Naive thymus-derived CD4-positive, alpha-beta T cell (primary cell): ENCODE measurements around the gene C17orf113. TPM values are rescaled to one million over a fixed set of nuclear protein-coding genes. Genes with fewer than 3 reads are reported as not detected.

ENCODE experiments used
- ATAC-seq: fragments of 150-1000 bp; cut with Tn5 transposase; 2 replicates; pipeline ENCODE4 v1.10.0; 2021; ENCODE audit warnings: mild to moderate bottlenecking, moderate library complexity
- CTCF ChIA-PET: fragments of 350-600 bp; sonication (Branson Sonifier 250); formaldehyde crosslinking; loops from one replicate; lab custom pipeline; 2021; ENCODE audit warnings: antibody characterized with exemption; lab: Charles Lee
- POLR2A ChIA-PET: fragments of 350-600 bp; sonication (Branson Sonifier 250); formaldehyde crosslinking; loops from one replicate; lab custom pipeline; 2021; ENCODE audit warnings: antibody characterized with exemption, inconsistent platforms; lab: Charles Lee
- DNase-seq, 9 donors: peaks; one replicate each; pipeline versions ENCODE4 v3.0.0 to v3.0.0-alpha.2; 2020 to 2022; ENCODE audit warnings: mixed read lengths in 1 of 9
- H3K27ac ChIP-seq: one replicate; pipeline ENCODE4 v1.7.0; 2013; ENCODE audit warnings: mild to moderate bottlenecking, low read depth, low read length, moderate library complexity
- H3K27me3 ChIP-seq, 2 donors: one replicate each; pipeline ENCODE4 v1.7.0; 2013; ENCODE audit warnings: low read length in 2 of 2, mild to moderate bottlenecking in 2 of 2, moderate library complexity in 2 of 2; ENCODE audit not compliant: control insufficient read depth in 2 of 2, insufficient read depth in 2 of 2
- H3K36me3 ChIP-seq, 3 experiments: 1 replicate in 2 of 3; 2 replicates in 1 of 3; pipeline ENCODE4 v1.7.0; 2013; ENCODE audit warnings: low read length in 3 of 3, mild to moderate bottlenecking in 3 of 3, moderate library complexity in 1 of 3; ENCODE audit not compliant: insufficient read depth in 3 of 3, control insufficient read depth in 2 of 3
- H3K4me1 ChIP-seq, 2 donors: one replicate each; pipeline ENCODE4 v1.7.0; 2013; ENCODE audit warnings: low read length in 2 of 2, mild to moderate bottlenecking in 2 of 2, moderate library complexity in 1 of 2; ENCODE audit not compliant: control insufficient read depth in 2 of 2, insufficient read depth in 2 of 2
- H3K4me3 ChIP-seq: 2 replicates; pipeline ENCODE4 v1.7.0; 2013; ENCODE audit warnings: mild to moderate bottlenecking, low read length
- H3K9me3 ChIP-seq, 3 experiments: 1 replicate in 2 of 3; 2 replicates in 1 of 3; pipeline ENCODE4 v1.7.0; 2013; ENCODE audit warnings: low read length in 3 of 3; ENCODE audit not compliant: control insufficient read depth in 2 of 3
- H3K27ac Mint-ChIP-seq, 9 donors: one replicate each; pipeline ENCODE4 v1.8.0; 2020 to 2022; ENCODE audit warnings: mixed read lengths in 9 of 9, mild to moderate bottlenecking in 8 of 9, moderate library complexity in 5 of 9, inconsistent platforms in 2 of 9
- H3K27me3 Mint-ChIP-seq, 5 donors: one replicate each; pipeline ENCODE4 v1.8.0; 2021 to 2022; ENCODE audit warnings: mixed read lengths in 5 of 5, mild to moderate bottlenecking in 1 of 5
- H3K36me3 Mint-ChIP-seq, 5 donors: one replicate each; pipeline ENCODE4 v1.8.0; 2020 to 2022; ENCODE audit warnings: mixed read lengths in 5 of 5, mild to moderate bottlenecking in 3 of 5, inconsistent platforms in 1 of 5
- H3K4me1 Mint-ChIP-seq, 7 donors: one replicate each; pipeline ENCODE4 v1.8.0; 2020 to 2022; ENCODE audit warnings: mixed read lengths in 7 of 7, mild to moderate bottlenecking in 3 of 7, inconsistent platforms in 1 of 7
- H3K4me3 Mint-ChIP-seq, 10 donors: one replicate each; pipeline ENCODE4 v1.8.0; 2020 to 2022; ENCODE audit warnings: mild to moderate bottlenecking in 10 of 10, mixed read lengths in 10 of 10, moderate library complexity in 6 of 10, inconsistent platforms in 2 of 10
- H3K9me3 Mint-ChIP-seq, 11 donors: one replicate each; pipeline ENCODE4 v1.8.0; 2020 to 2022; ENCODE audit warnings: mixed read lengths in 11 of 11, mild to moderate bottlenecking in 4 of 11, inconsistent platforms in 1 of 11, moderate library complexity in 1 of 11
- intact Hi-C, 2 donors: fragments of 100-400 bp; cut with micrococcal nuclease; formaldehyde crosslinking; loops; one replicate each; pipeline ENCODE4 v1.15.1; 2023
- polyA plus RNA-seq, 2 donors: library from polyadenylated mRNA; unstranded; fragments of 300-500 nt; fragmentation: Illumina TruSeq; gene quantifications; one replicate each; pipeline ENCODE4 v1.2.3, GENCODE V29; 2021
- total RNA-seq, 6 experiments: library from RNA in 5 of 6; stranded (reverse) in 5 of 6; gene quantifications; 1 replicate in 5 of 6; 2 replicates in 1 of 6; pipeline ENCODE4 v1.2.3 and lab custom pipeline; 2021 to 2026

Gene C17orf113
- total and polyA plus RNA-seq, 7 experiments from 2014 or later, result 0.10 to 1.0 (median 0.54) TPM

GRCh38 chr17:42061646-42062487, 11.5 kb upstream of the C17orf113 start:
- Histone ChIP-seq H3K4me3 (no peak overlapping the region), H3K36me3 (no peaks in the 10 kb centered on the region), H3K27me3 (no peaks in the 10 kb centered on the region), H3K4me1 (peaks cover 0 to 21% of the 10 kb centered on the region in 2 donors), H3K27ac (no peak overlapping the region), H3K9me3 (no peaks in the 10 kb centered on the region)
- ChIA-PET CTCF (interaction anchor here (0.6 kb wide), 2 partner anchors 278 to 354 kb away, joined by 6 to 8 read pairs; no protein-coding TSS in a partner anchor), POLR2A (no interaction called here)
- Mint-ChIP-seq H3K4me1 (peaks cover 13 to 24% (median 20%) of the 10 kb centered on the region in 7 donors), H3K9me3 (peaks cover 0 to 1% (median 0%) of the 10 kb centered on the region in 11 donors), H3K27me3 (peaks cover 0 to 9% (median 0%) of the 10 kb centered on the region in 5 donors), H3K36me3 (no peaks in the 10 kb centered on the region), H3K27ac (peak overlapping the region in 1 of 9 donors; percentile 62), H3K4me3 (no peak overlapping the region)
- intact Hi-C loops, result no loop called here
- DNase-seq (no peak), ATAC-seq (no peak)

- DNase-seq, result no peak
- no peak overlapping the region for H3K27ac Mint-ChIP-seq
- Histone ChIP-seq H3K27ac (no peak overlapping the region), H3K36me3 (no peaks in the 10 kb centered on the region), H3K27me3 (no peaks in the 10 kb centered on the region), H3K4me1 (peaks cover 0 to 20% of the 10 kb centered on the region in 2 donors), H3K9me3 (no peaks in the 10 kb centered on the region), H3K4me3 (no peak overlapping the region)
- ChIA-PET POLR2A (no interaction called here), CTCF (interaction anchor here (1.5 kb wide), 1 partner anchor 9 kb away, joined by 3 read pairs; the partner anchor contains the start of gene C17orf113)
- H3K9me3 Mint-ChIP-seq, result peaks cover 0 to 1% (median 0%) of the 10 kb centered on the region in 11 donors
- H3K36me3 Mint-ChIP-seq, result no peaks in the 10 kb centered on the region
- ATAC-seq, result no peak
- peaks cover 0 to 20% (median 3%) of the 10 kb centered on the region in 5 donors for H3K27me3 Mint-ChIP-seq
- no peak overlapping the region for H3K4me3 Mint-ChIP-seq
- intact Hi-C loops, result no loop called here
- peaks cover 13 to 23% (median 18%) of the 10 kb centered on the region in 7 donors for H3K4me1 Mint-ChIP-seq
Measured at GRCh38 chr17:42060231-42060630, 9.8 kb upstream of the C17orf113 start.

- H3K4me3 Mint-ChIP-seq, result no peak overlapping the region
- no peak for ATAC-seq
- no peak overlapping the region for H3K4me3 ChIP-seq
- intact Hi-C loops, result no loop called here
- peaks cover 0 to 24% (median 7%) of the 10 kb centered on the region in 5 donors for H3K27me3 Mint-ChIP-seq
- no peaks in the 10 kb centered on the region for H3K36me3 ChIP-seq
- H3K9me3 Mint-ChIP-seq, result peaks cover 0 to 1% (median 0%) of the 10 kb centered on the region in 11 donors
- no peaks in the 10 kb centered on the region for H3K9me3 ChIP-seq
- peaks cover 0 to 15% of the 10 kb centered on the region in 2 donors for H3K4me1 ChIP-seq
- H3K27ac ChIP-seq, result no peak overlapping the region
- ChIA-PET POLR2A (no interaction called here), CTCF (interaction anchor here (1.5 kb wide), 1 partner anchor 9 kb away, joined by 3 read pairs; the partner anchor contains the start of gene C17orf113)
- no peak for DNase-seq
- peaks cover 11 to 19% (median 17%) of the 10 kb centered on the region in 7 donors for H3K4me1 Mint-ChIP-seq
- no peaks in the 10 kb centered on the region for H3K27me3 ChIP-seq
- no peak overlapping the region for H3K27ac Mint-ChIP-seq
- H3K36me3 Mint-ChIP-seq, result no peaks in the 10 kb centered on the region
Measured at GRCh38 chr17:42059815-42060214, 9.4 kb upstream of the C17orf113 start.

GRCh38 chr17:42058063-42058462, 7.7 kb upstream of the C17orf113 start:
- ChIA-PET POLR2A (no interaction called here), CTCF (no interaction called here)
- intact Hi-C loops, result no loop called here
- no peak overlapping the region for H3K4me3 Mint-ChIP-seq
- H3K27me3 ChIP-seq, result no peaks in the 10 kb centered on the region
- H3K4me3 ChIP-seq, result no peak overlapping the region
- H3K36me3 ChIP-seq, result no peaks in the 10 kb centered on the region
- no peaks in the 10 kb centered on the region for H3K9me3 ChIP-seq
- no peak overlapping the region for H3K27ac ChIP-seq
- H3K27ac Mint-ChIP-seq, result no peak overlapping the region
- DNase-seq (no peak), ATAC-seq (no peak)
- H3K27me3 Mint-ChIP-seq, result peaks cover 6 to 33% (median 13%) of the 10 kb centered on the region in 5 donors
- no peaks in the 10 kb centered on the region for H3K36me3 Mint-ChIP-seq
- H3K9me3 Mint-ChIP-seq, result no peaks in the 10 kb centered on the region
- peaks cover 0 to 4% (median 3%) of the 10 kb centered on the region in 7 donors for H3K4me1 Mint-ChIP-seq
- H3K4me1 ChIP-seq, result no peaks in the 10 kb centered on the region

- DNase-seq, result no peak
- Histone ChIP-seq H3K9me3 (no peaks in the 10 kb centered on the region), H3K36me3 (no peaks in the 10 kb centered on the region), H3K4me1 (no peaks in the 10 kb centered on the region), H3K27ac (no peak overlapping the region), H3K27me3 (no peaks in the 10 kb centered on the region), H3K4me3 (no peak overlapping the region)
- H3K27ac Mint-ChIP-seq, result peak overlapping the region in 1 of 9 donors; percentile 59
- no peak overlapping the region for H3K4me3 Mint-ChIP-seq
- POLR2A ChIA-PET, result no interaction called here
- H3K4me1 Mint-ChIP-seq, result peaks cover 0 to 4% (median 0%) of the 10 kb centered on the region in 7 donors
- H3K9me3 Mint-ChIP-seq, result no peaks in the 10 kb centered on the region
- peaks cover 18 to 42% (median 24%) of the 10 kb centered on the region in 5 donors for H3K27me3 Mint-ChIP-seq
- ATAC-seq, result no peak
- no peaks in the 10 kb centered on the region for H3K36me3 Mint-ChIP-seq
- CTCF ChIA-PET, result interaction anchor here (0.7 kb wide), 1 partner anchor 9 kb away, joined by 5 read pairs; no protein-coding TSS in a partner anchor
- intact Hi-C loops, result no loop called here
Measured at GRCh38 chr17:42056635-42057034, 6.2 kb upstream of the C17orf113 start.

- H3K9me3 ChIP-seq, result no peaks in the 10 kb centered on the region
- ChIA-PET CTCF (interaction anchor here (1.1 to 1.2 kb wide), 2 partner anchors 10 to 60 kb away, joined by 3 to 4 read pairs; no protein-coding TSS in a partner anchor), POLR2A (no interaction called here)
- H3K27ac Mint-ChIP-seq, result no peak overlapping the region
- no peak overlapping the region for H3K4me3 Mint-ChIP-seq
- H3K27ac ChIP-seq, result no peak overlapping the region
- H3K36me3 ChIP-seq, result no peaks in the 10 kb centered on the region
- peaks cover 6 to 10% (median 7%) of the 10 kb centered on the region in 7 donors for H3K4me1 Mint-ChIP-seq
- H3K4me3 ChIP-seq, result no peak overlapping the region
- H3K4me1 ChIP-seq, result no peaks in the 10 kb centered on the region
- H3K9me3 Mint-ChIP-seq, result no peaks in the 10 kb centered on the region
- intact Hi-C loops, result no loop called here
- H3K27me3 ChIP-seq, result no peaks in the 10 kb centered on the region
- peaks cover 23 to 48% (median 25%) of the 10 kb centered on the region in 5 donors for H3K27me3 Mint-ChIP-seq
- DNase-seq (no peak), ATAC-seq (no peak)
- H3K36me3 Mint-ChIP-seq, result no peaks in the 10 kb centered on the region
Measured at GRCh38 chr17:42055496-42055895, 5.1 kb upstream of the C17orf113 start.
